Natural killer cell (primary cell): ENCODE measurements around the gene TNIK. TPM values are rescaled to one million over a fixed set of nuclear protein-coding genes. Genes with fewer than 3 reads are reported as not detected.
A peak's percentile ranks its signal among the peaks of the same experiment; 100 is the strongest.

Experiments used
- ATAC-seq, 3 donors: fragments of 150-1000 bp in 2 of 3; fragments of 200-7000 bp in 1 of 3; cut with Tn5 transposase; 1 replicate in 1 of 3; 2 replicates in 2 of 3; pipeline ENCODE4 v1.10.0; 2021; ENCODE audit warnings: mild to moderate bottlenecking in 2 of 3, moderate library complexity in 2 of 3
- DNase-seq, 2 donors: peaks; one replicate each; pipeline versions ENCODE4 v3.0.0 to v3.0.0-alpha.2; 2013 to 2021; ENCODE audit warnings: mixed read lengths in 1 of 2
- H3K27ac ChIP-seq: one replicate; pipeline ENCODE4 v1.5.1; 2013; ENCODE audit warnings: mild to moderate bottlenecking, low read length
- H3K27me3 ChIP-seq: one replicate; pipeline ENCODE4 v1.6.1; 2013; ENCODE audit warnings: low read length; ENCODE audit not compliant: control insufficient read depth, insufficient read depth
- H3K36me3 ChIP-seq: one replicate; pipeline ENCODE4 v1.6.1; 2013; ENCODE audit warnings: low read length; ENCODE audit not compliant: control insufficient read depth, insufficient read depth
- H3K4me1 ChIP-seq: one replicate; pipeline ENCODE4 v1.6.1; 2013; ENCODE audit warnings: low read length; ENCODE audit not compliant: control insufficient read depth, insufficient read depth
- H3K4me3 ChIP-seq: one replicate; pipeline ENCODE4 v1.5.1; 2013; ENCODE audit warnings: low read length
- H3K9me3 ChIP-seq: one replicate; pipeline ENCODE4 v1.6.1; 2013; ENCODE audit warnings: low read length; ENCODE audit not compliant: control insufficient read depth, insufficient read depth
- H3K27ac Mint-ChIP-seq, 2 donors: one replicate each; pipeline ENCODE4 v1.8.0; 2022; ENCODE audit warnings: mild to moderate bottlenecking in 2 of 2, mixed read lengths in 2 of 2, moderate library complexity in 1 of 2
- H3K27me3 Mint-ChIP-seq, 2 donors: one replicate each; pipeline ENCODE4 v1.8.0; 2022; ENCODE audit warnings: low read depth in 2 of 2, mixed read lengths in 2 of 2
- H3K36me3 Mint-ChIP-seq: one replicate; pipeline ENCODE4 v1.8.0; 2022; ENCODE audit warnings: mixed read lengths
- H3K4me1 Mint-ChIP-seq, 2 donors: one replicate each; pipeline ENCODE4 v1.8.0; 2022; ENCODE audit warnings: mixed read lengths in 2 of 2
- H3K4me3 Mint-ChIP-seq: one replicate; pipeline ENCODE4 v1.8.0; 2022; ENCODE audit warnings: mild to moderate bottlenecking, moderate library complexity, mixed read lengths
- H3K9me3 Mint-ChIP-seq, 2 donors: one replicate each; pipeline ENCODE4 v1.8.0; 2022; ENCODE audit warnings: mixed read lengths in 2 of 2
- WGBS: methylation state at CpG from one replicate; pipeline ENCODE4 v1.1.7; 2013; ENCODE audit warnings: missing lambda C conversion rate; ENCODE audit not compliant: insufficient coverage; 5-methylcytosine and 5-hydroxymethylcytosine counted together
- intact Hi-C: fragments of 100-400 bp; cut with micrococcal nuclease; formaldehyde crosslinking; loops from one replicate; pipeline ENCODE4 v1.14.2; 2022
- total RNA-seq, 4 donors: library from RNA; stranded (reverse); fragments of 120-200 nt in 1 of 4; gene quantifications; one replicate each; pipeline versions ENCODE4 v1.2.3 to v1.2.4, GENCODE V29; 2013 to 2022
- TF ChIP-seq, protein P1 (sequence below): fragments of 200-600 bp; IDR thresholded peaks from one replicate; pipeline ENCODE4 v1.8.0; 2022; ENCODE audit warnings: antibody characterized with exemption

TNIK gene
- total RNA-seq, 3 donors from 2014 or later (not counting 1 experiment from before 2014, with no cell fraction given) = 93.7 to 122 (median 119) TPM

DNA sequence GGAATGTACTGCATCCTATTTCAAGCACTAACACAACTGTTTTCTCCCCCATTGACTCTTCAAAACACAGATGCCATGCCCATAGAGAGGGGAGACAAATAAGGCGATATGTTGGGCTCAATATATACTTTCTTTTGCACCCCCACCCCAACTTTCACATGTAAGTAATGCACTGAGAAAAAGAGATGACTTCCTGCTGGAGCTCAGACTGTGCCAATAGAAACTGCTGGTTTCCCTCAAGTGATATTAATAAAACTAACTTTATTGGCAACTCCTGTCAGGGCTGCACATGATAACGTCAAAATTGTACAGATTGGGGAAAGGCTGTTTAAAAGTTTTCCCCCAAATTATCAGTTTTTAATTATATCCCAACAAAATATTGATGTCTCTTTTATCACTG lies 163.0 kb downstream of the TNIK start:
- WGBS = 100% methylated on average over 1 of the region's 2 CpGs
- H3K4me1 Mint-ChIP-seq = peaks cover 63 to 80% of the 10 kb centered on the region in 2 donors

GRCh38 chr3:171295484-171296373 lies 164.5 kb downstream of the TNIK start:
- intact Hi-C loops = no loop called here
- Mint-ChIP-seq H3K27me3 (no peaks in the 10 kb centered on the region), H3K36me3 (no peaks in the 10 kb centered on the region), H3K4me3 (peak overlapping the region; percentile 35), H3K4me1 (peaks cover 57 to 79% of the 10 kb centered on the region in 2 donors), H3K27ac (peak overlapping the region; percentile 57 to 71), H3K9me3 (no peaks in the 10 kb centered on the region)
- Histone ChIP-seq H3K4me1 (peaks cover 22% of the 10 kb centered on the region), H3K9me3 (no peaks in the 10 kb centered on the region), H3K36me3 (no peaks in the 10 kb centered on the region), H3K27ac (no peak overlapping the region), H3K4me3 (no peak overlapping the region), H3K27me3 (no peaks in the 10 kb centered on the region)
- TF ChIP-seq, protein P1, sequence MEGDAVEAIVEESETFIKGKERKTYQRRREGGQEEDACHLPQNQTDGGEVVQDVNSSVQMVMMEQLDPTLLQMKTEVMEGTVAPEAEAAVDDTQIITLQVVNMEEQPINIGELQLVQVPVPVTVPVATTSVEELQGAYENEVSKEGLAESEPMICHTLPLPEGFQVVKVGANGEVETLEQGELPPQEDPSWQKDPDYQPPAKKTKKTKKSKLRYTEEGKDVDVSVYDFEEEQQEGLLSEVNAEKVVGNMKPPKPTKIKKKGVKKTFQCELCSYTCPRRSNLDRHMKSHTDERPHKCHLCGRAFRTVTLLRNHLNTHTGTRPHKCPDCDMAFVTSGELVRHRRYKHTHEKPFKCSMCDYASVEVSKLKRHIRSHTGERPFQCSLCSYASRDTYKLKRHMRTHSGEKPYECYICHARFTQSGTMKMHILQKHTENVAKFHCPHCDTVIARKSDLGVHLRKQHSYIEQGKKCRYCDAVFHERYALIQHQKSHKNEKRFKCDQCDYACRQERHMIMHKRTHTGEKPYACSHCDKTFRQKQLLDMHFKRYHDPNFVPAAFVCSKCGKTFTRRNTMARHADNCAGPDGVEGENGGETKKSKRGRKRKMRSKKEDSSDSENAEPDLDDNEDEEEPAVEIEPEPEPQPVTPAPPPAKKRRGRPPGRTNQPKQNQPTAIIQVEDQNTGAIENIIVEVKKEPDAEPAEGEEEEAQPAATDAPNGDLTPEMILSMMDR = no peak
- ATAC-seq = no peak
- WGBS = 74% methylated on average over 4 of the region's 5 CpGs
- DNase-seq = no peak

More for the DNA sequence above, 163.0 kb downstream of the TNIK start:
- TF ChIP-seq, protein P1 = no peak
- no peak overlapping the region for H3K27ac ChIP-seq
- Mint-ChIP-seq H3K9me3 (no peaks in the 10 kb centered on the region), H3K36me3 (no peaks in the 10 kb centered on the region), H3K4me3 (no peak overlapping the region), H3K27me3 (no peaks in the 10 kb centered on the region), H3K27ac (no peak overlapping the region)
- DNase-seq (no peak), ATAC-seq (no peak)
- H3K27me3 ChIP-seq = no peaks in the 10 kb centered on the region
- no peaks in the 10 kb centered on the region for H3K36me3 ChIP-seq
- intact Hi-C loops = no loop called here
- H3K9me3 ChIP-seq = no peaks in the 10 kb centered on the region
- peaks cover 22% of the 10 kb centered on the region for H3K4me1 ChIP-seq
- H3K4me3 ChIP-seq = no peak overlapping the region

- no peak overlapping the region for H3K27ac ChIP-seq
- Mint-ChIP-seq H3K36me3 (no peaks in the 10 kb centered on the region), H3K27ac (peak overlapping the region; percentile 32 to 47), H3K4me3 (peak overlapping the region; percentile 68), H3K9me3 (no peaks in the 10 kb centered on the region), H3K4me1 (peaks cover 55 to 73% of the 10 kb centered on the region in 2 donors), H3K27me3 (no peaks in the 10 kb centered on the region)
- H3K4me3 ChIP-seq = no peak overlapping the region
- TF ChIP-seq, protein P1 = no peak
- intact Hi-C loops = no loop called here
- no peak for DNase-seq
- WGBS = 60% methylated on average over 1 of the region's 1 CpG
- H3K27me3 ChIP-seq = no peaks in the 10 kb centered on the region
- H3K4me1 ChIP-seq = peaks cover 22% of the 10 kb centered on the region
- H3K9me3 ChIP-seq = no peaks in the 10 kb centered on the region
- peak; percentile 64 to 84 (median 65) for ATAC-seq
- no peaks in the 10 kb centered on the region for H3K36me3 ChIP-seq
Measured at GRCh38 chr3:171293142-171293782, 166.9 kb downstream of the TNIK start.
